DOHH2 (cell line): ENCODE results near the gene UTS2.

Source experiments
- EZH2phosphoT487 ChIP-seq: fragments of 200-600 bp; sonication (generic); IDR thresholded peaks from 2 replicates; pipeline ENCODE4 v1.6.1; 2017; ENCODE audit warnings: borderline replicate concordance, mild to moderate bottlenecking, antibody characterized with exemption, low read length, moderate library complexity, mixed read lengths
- TF ChIP-seq, protein P1 (sequence below): fragments of 200-600 bp; sonication (generic); IDR thresholded peaks from one replicate; pipeline ENCODE4 v1.5.1; 2014; ENCODE audit warnings: antibody characterized with exemption, mild to moderate bottlenecking, low read depth, low read length; ENCODE audit not compliant: poor library complexity, severe bottlenecking

DNA sequence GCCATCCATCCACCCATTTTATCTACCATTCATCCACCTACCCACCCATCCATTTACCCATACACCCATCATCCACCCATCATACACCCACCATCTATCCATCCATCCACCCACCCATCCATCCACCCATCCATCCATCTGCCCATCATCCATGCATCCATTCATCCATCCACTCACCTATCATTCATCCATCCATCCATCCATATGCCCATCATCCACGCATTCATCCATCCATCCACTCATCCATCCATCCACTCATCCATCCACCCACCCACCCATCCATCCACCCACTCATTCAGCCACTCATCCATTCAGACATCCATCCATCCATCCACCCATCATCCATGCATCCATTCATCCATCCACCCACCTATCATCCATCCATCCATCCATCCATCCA is 31.9 kb upstream of the UTS2 start:
- TF ChIP-seq, protein P1, sequence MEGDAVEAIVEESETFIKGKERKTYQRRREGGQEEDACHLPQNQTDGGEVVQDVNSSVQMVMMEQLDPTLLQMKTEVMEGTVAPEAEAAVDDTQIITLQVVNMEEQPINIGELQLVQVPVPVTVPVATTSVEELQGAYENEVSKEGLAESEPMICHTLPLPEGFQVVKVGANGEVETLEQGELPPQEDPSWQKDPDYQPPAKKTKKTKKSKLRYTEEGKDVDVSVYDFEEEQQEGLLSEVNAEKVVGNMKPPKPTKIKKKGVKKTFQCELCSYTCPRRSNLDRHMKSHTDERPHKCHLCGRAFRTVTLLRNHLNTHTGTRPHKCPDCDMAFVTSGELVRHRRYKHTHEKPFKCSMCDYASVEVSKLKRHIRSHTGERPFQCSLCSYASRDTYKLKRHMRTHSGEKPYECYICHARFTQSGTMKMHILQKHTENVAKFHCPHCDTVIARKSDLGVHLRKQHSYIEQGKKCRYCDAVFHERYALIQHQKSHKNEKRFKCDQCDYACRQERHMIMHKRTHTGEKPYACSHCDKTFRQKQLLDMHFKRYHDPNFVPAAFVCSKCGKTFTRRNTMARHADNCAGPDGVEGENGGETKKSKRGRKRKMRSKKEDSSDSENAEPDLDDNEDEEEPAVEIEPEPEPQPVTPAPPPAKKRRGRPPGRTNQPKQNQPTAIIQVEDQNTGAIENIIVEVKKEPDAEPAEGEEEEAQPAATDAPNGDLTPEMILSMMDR: no peak
- TF ChIP-seq EZH2phosphoT487: no peak
